Left lung (tissue), 10 donors: Measurements from ENCODE around the gene GTF3C5. TPM values are rescaled to one million over a fixed set of nuclear protein-coding genes. Genes with fewer than 3 reads are reported as not detected.

ENCODE experiments used
- ATAC-seq: fragments of 200-7000 bp; cut with Tn5 transposase; one replicate; pipeline ENCODE4 v1.9.1; 2020; ENCODE audit warnings: moderate library complexity
- DNase-seq, 4 donors: peaks; one replicate each; pipeline ENCODE4 v3.0.0-alpha.2; 2013 to 2020
- H3K27ac ChIP-seq, 2 donors: fragments of 200-600 bp; sonication (generic) in 1 of 2; one replicate each; pipeline versions ENCODE4 v1.5.0 to v1.8.0; 2020 to 2021
- H3K27me3 ChIP-seq, 2 donors: fragments of 200-600 bp; sonication (generic) in 1 of 2; one replicate each; pipeline versions ENCODE4 v1.5.0 to v1.8.0; 2020 to 2021
- H3K36me3 ChIP-seq, 2 donors: fragments of 200-600 bp; sonication (generic) in 1 of 2; one replicate each; pipeline versions ENCODE4 v1.5.0 to v1.8.0; 2020 to 2021
- H3K4me1 ChIP-seq, 2 donors: fragments of 200-600 bp; one replicate each; pipeline ENCODE4 v1.8.0; 2021
- H3K4me3 ChIP-seq, 2 donors: fragments of 200-600 bp; sonication (generic) in 1 of 2; one replicate each; pipeline versions ENCODE4 v1.5.0 to v1.8.0; 2020 to 2021; ENCODE audit warnings: mild to moderate bottlenecking in 1 of 2
- H3K9me3 ChIP-seq, 2 donors: fragments of 200-600 bp; sonication (generic) in 1 of 2; one replicate each; pipeline versions ENCODE4 v1.5.0 to v1.8.0; 2020 to 2021
- intact Hi-C, 2 donors: fragments of 100-400 bp; cut with DNase I; formaldehyde crosslinking; loops; one replicate each; pipeline versions ENCODE4 v1.11.2 to v1.14.2; 2022
- polyA plus RNA-seq, 6 donors: library from polyadenylated mRNA; unstranded; fragments of 120-200 nt; gene quantifications; one replicate each; pipeline ENCODE4 v1.2.1, GENCODE V29; 2013; ENCODE audit not compliant: insufficient read length in 6 of 6
- total RNA-seq, 2 donors: library from RNA; stranded (reverse); fragmentation: NEBNext Ultra II Directional; extraction: Animal tissue kit (Norgen Biotek cat#: 25700); gene quantifications; one replicate each; pipeline ENCODE4 v1.2.1, GENCODE V29; 2021
- TF ChIP-seq, protein P1 (sequence below), 2 donors: fragments of 200-600 bp; sonication (generic) in 1 of 2; IDR thresholded peaks; one replicate each; pipeline versions ENCODE4 v1.5.0 to v1.8.0; 2021; ENCODE audit warnings: antibody characterized with exemption in 2 of 2
- donor health status: DM: no; HTN: yes; CAD: no.
- donor health status: DM: no; HTN: no; CAD: no.

The GTF3C5 gene
- total and polyA plus RNA-seq, 8 donors: 37.3 to 69.5 (median 66.1) TPM

- H3K27me3 ChIP-seq: peaks cover 3 to 81% of the 10 kb centered on the region in 2 donors
- H3K9me3 ChIP-seq: no peaks in the 10 kb centered on the region
- ATAC-seq: no peak
- peak in 1 of 4 donors; percentile 23 for DNase-seq
- intact Hi-C loops: no loop called here
- H3K27ac ChIP-seq: no peak overlapping the region
- TF ChIP-seq, protein P1, sequence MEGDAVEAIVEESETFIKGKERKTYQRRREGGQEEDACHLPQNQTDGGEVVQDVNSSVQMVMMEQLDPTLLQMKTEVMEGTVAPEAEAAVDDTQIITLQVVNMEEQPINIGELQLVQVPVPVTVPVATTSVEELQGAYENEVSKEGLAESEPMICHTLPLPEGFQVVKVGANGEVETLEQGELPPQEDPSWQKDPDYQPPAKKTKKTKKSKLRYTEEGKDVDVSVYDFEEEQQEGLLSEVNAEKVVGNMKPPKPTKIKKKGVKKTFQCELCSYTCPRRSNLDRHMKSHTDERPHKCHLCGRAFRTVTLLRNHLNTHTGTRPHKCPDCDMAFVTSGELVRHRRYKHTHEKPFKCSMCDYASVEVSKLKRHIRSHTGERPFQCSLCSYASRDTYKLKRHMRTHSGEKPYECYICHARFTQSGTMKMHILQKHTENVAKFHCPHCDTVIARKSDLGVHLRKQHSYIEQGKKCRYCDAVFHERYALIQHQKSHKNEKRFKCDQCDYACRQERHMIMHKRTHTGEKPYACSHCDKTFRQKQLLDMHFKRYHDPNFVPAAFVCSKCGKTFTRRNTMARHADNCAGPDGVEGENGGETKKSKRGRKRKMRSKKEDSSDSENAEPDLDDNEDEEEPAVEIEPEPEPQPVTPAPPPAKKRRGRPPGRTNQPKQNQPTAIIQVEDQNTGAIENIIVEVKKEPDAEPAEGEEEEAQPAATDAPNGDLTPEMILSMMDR (IDR thresholded peaks at IDR 0.05): no peak
- H3K4me1 ChIP-seq: peaks cover 0 to 4% of the 10 kb centered on the region in 2 donors
- no peaks in the 10 kb centered on the region for H3K36me3 ChIP-seq
- no peak overlapping the region for H3K4me3 ChIP-seq
These were observed 27.7 kb upstream of the GTF3C5 start for GRCh38 chr9:133003071-133003461.

DNA sequence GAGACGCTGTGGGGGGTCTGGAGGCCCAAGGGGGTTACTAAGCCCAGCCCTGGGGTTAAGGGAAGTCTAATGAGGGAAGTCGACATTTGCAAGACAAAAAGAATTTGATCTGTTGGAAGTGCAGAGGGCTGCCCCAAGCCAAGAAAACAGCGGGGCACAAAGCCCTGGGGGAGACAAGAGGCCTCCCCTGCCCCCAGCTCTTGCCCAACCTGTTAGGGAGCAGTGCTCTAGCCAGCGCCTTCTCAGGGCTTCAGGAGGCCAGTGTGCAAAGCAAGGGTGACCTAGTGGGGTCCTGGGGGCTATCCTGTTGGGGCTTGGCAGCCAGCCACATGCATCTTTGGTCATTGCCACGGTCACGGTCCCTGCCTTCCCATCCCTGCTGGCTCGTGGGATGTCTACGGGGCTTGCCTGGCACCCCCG, 27.1 kb upstream of the GTF3C5 start:
- no peak overlapping the region for H3K27ac ChIP-seq
- H3K9me3 ChIP-seq: no peaks in the 10 kb centered on the region
- H3K36me3 ChIP-seq: no peaks in the 10 kb centered on the region
- H3K27me3 ChIP-seq: peaks cover 3 to 79% of the 10 kb centered on the region in 2 donors
- intact Hi-C loops: no loop called here
- TF ChIP-seq, protein P1 (IDR thresholded peaks at IDR 0.05): no peak
- DNase-seq: peak in 1 of 4 donors; percentile 25
- no peak for ATAC-seq
- H3K4me3 ChIP-seq: no peak overlapping the region
- peaks cover 0 to 4% of the 10 kb centered on the region in 2 donors for H3K4me1 ChIP-seq

DNA sequence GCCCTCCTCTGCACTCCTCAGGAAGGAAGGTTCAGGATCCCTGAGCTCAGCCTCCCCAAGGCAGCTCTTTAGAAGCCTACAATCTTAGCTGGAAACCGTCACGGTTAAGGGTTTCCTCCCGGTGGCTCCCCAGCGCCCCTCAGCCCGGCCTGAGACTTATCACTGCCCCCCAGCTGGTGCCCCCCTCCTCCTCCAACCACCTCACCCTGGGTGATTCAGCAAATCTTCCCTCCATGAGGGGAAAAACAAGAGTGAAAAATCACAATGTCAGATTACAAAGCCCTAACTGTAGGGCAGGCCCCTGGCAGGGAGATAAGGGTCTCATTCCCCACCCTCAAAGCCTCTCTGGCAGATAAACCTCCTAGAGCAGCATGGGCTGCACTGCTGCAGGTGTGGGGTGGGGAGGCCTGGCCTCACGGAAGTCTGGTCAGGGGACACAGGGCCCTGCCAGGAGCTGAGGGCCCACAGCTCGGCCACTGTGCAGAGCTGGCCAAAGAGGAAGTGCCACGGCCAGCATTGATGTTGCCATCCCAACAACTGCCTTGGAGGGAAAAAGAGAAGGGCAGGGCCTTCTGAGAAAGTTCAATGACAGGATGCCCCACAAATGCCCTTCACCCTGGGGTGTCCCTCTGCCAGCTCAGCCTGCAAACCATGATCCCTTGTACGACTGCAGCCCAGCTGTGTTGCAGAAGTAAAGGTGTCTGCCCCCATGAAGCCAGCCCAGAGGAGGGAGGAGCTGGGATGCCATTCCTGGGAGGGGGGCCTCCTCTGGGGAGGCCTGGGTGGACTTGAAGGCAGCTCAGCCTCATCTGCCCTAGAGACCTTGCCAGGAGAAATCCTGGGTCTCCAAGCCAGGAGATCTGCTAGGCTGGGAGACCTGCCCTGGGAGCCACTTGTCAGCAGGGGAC, 26.5 kb upstream of the GTF3C5 start:
- Histone ChIP-seq H3K4me3 (no peak overlapping the region), H3K4me1 (peaks cover 0 to 4% of the 10 kb centered on the region in 2 donors), H3K27ac (no peak overlapping the region), H3K9me3 (no peaks in the 10 kb centered on the region), H3K27me3 (peaks cover 3 to 73% of the 10 kb centered on the region in 2 donors), H3K36me3 (no peaks in the 10 kb centered on the region)
- ATAC-seq: peak; percentile 30
- TF ChIP-seq, protein P1 (IDR thresholded peaks at IDR 0.05): no peak
- intact Hi-C loops: no loop called here
- DNase-seq: peak in 1 of 4 donors; percentile 28

- H3K27ac ChIP-seq: no peak overlapping the region
- H3K9me3 ChIP-seq: no peaks in the 10 kb centered on the region
- ATAC-seq: no peak
- TF ChIP-seq, protein P1 (IDR thresholded peaks at IDR 0.05): no peak
- intact Hi-C loops: no loop called here
- DNase-seq: peak in 1 of 4 donors; percentile 12
- no peak overlapping the region for H3K4me3 ChIP-seq
- H3K27me3 ChIP-seq: peaks cover 3 to 71% of the 10 kb centered on the region in 2 donors
- H3K36me3 ChIP-seq: no peaks in the 10 kb centered on the region
- H3K4me1 ChIP-seq: peaks cover 0 to 4% of the 10 kb centered on the region in 2 donors
These were observed 25.6 kb upstream of the GTF3C5 start for GRCh38 chr9:133004999-133005760.

GRCh38 chr9:133005957-133006356, 24.8 kb upstream of the GTF3C5 start:
- ATAC-seq: no peak
- Histone ChIP-seq H3K36me3 (no peaks in the 10 kb centered on the region), H3K27ac (no peak overlapping the region), H3K4me3 (no peak overlapping the region), H3K4me1 (peaks cover 0 to 4% of the 10 kb centered on the region in 2 donors), H3K27me3 (peaks cover 3 to 64% of the 10 kb centered on the region in 2 donors), H3K9me3 (peaks cover 3 to 4% of the 10 kb centered on the region in 2 donors)
- TF ChIP-seq, protein P1 (IDR thresholded peaks at IDR 0.05): no peak
- no peak for DNase-seq
- intact Hi-C loops: no loop called here
